ENCODE data around the gene NGF.

DNA sequence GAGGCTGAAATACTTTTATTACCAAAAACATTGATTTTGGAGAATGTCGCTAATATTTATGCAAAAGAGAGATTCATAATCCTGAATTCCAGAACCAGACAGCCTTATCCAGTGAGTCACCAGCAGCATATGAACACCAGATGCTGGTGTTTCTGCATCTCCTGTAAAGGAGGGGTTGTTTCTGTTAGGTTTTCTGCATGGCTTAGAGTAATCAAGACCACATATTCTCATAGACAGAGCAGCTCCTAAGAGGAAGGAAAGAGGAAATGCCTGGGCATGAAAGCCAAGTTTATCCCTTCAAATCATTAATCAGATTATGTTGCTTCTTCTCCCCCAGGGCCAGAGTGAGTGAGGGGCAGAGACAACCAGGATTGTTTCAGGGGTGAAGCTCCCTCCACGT is 86.2 kb downstream of the NGF start:
- TF ChIP-seq, protein P1, sequence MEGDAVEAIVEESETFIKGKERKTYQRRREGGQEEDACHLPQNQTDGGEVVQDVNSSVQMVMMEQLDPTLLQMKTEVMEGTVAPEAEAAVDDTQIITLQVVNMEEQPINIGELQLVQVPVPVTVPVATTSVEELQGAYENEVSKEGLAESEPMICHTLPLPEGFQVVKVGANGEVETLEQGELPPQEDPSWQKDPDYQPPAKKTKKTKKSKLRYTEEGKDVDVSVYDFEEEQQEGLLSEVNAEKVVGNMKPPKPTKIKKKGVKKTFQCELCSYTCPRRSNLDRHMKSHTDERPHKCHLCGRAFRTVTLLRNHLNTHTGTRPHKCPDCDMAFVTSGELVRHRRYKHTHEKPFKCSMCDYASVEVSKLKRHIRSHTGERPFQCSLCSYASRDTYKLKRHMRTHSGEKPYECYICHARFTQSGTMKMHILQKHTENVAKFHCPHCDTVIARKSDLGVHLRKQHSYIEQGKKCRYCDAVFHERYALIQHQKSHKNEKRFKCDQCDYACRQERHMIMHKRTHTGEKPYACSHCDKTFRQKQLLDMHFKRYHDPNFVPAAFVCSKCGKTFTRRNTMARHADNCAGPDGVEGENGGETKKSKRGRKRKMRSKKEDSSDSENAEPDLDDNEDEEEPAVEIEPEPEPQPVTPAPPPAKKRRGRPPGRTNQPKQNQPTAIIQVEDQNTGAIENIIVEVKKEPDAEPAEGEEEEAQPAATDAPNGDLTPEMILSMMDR (IDR thresholded peaks at IDR 0.05), result no peak
- TF ChIP-seq POLR2A (IDR thresholded peaks at IDR 0.05), result no peak

Measured in thyroid gland (tissue), 4 donors.